GM18511 (cell line): ENCODE measurements around the gene ABCD2.
A peak's percentile ranks its signal among the peaks of the same experiment; 100 is the strongest.
"Not testable (repeated sequence)": the region's sequence is repeated elsewhere in the genome, so short reads cannot be mapped to it uniquely, and the experiment has no call there.

Experiments
- ATAC-seq: cut with Tn5 transposase; IDR thresholded peaks from one replicate; pipeline ENCODE4 v1.9.1; 2021; ENCODE audit warnings: mild to moderate bottlenecking, moderate library complexity; ENCODE audit not compliant: unreplicated experiment

ABCD2 gene

GRCh38 chr12:39619660-39620433 lies at the start of gene ABCD2:
ABCD2 (minus strand) TSS chr12:39619803; CDS start chr12:39619615, 188 bp downstream.
- ATAC-seq, result peak; percentile 79

GRCh38 chr12:39660101-39660500 lies 40.5 kb upstream of the ABCD2 start:
- no peak for ATAC-seq

GRCh38 chr12:39647383-39647782 lies 27.8 kb upstream of the ABCD2 start:
- ATAC-seq, result no peak

- ATAC-seq, result no peak
Measured at GRCh38 chr12:39646963-39647362, 27.4 kb upstream of the ABCD2 start.

- no peak for ATAC-seq
Measured at GRCh38 chr12:39643052-39643451, 23.4 kb upstream of the ABCD2 start.

GRCh38 chr12:39638840-39639239 lies 19.2 kb upstream of the ABCD2 start:
- ATAC-seq, result no peak

- ATAC-seq, result no peak
Measured at GRCh38 chr12:39638178-39638577, 18.6 kb upstream of the ABCD2 start.

GRCh38 chr12:39632670-39633069 lies 13.1 kb upstream of the ABCD2 start:
- ATAC-seq, result no peak

- peak; percentile 65 for ATAC-seq
Measured at GRCh38 chr12:39628836-39629235, 9.2 kb upstream of the ABCD2 start.

GRCh38 chr12:39627914-39628313 lies 8.3 kb upstream of the ABCD2 start:
- ATAC-seq, result no peak

GRCh38 chr12:39626033-39626814 lies 6.6 kb upstream of the ABCD2 start:
- ATAC-seq, result no peak

GRCh38 chr12:39623919-39624318 lies 4.3 kb upstream of the ABCD2 start:
- no peak for ATAC-seq

- not testable (repeated sequence) for ATAC-seq
Measured at GRCh38 chr12:39623160-39623559, 3.6 kb upstream of the ABCD2 start.

- ATAC-seq, result no peak
Measured at GRCh38 chr12:39622306-39622705, 2.7 kb upstream of the ABCD2 start.

- ATAC-seq, result no peak
Measured at GRCh38 chr12:39621670-39622069, 2.1 kb upstream of the ABCD2 start.

- peak; percentile 34 for ATAC-seq
Measured at GRCh38 chr12:39620659-39621658, 1.4 kb upstream of the ABCD2 start.

- peak; percentile 25 for ATAC-seq
Measured at GRCh38 chr12:39619316-39619659, 315 bp downstream of the ABCD2 start.

GRCh38 chr12:39618701-39619100 lies 902 bp downstream of the ABCD2 start:
- no peak for ATAC-seq

- peak; percentile 9 for ATAC-seq
Measured at GRCh38 chr12:39617887-39618286, 1.7 kb downstream of the ABCD2 start.

- no peak for ATAC-seq
Measured at GRCh38 chr12:39616666-39617065, 2.9 kb downstream of the ABCD2 start.

GRCh38 chr12:39616251-39616650 lies 3.4 kb downstream of the ABCD2 start:
- no peak for ATAC-seq
